ENCODE measurements around the gene SAPCD1.

Gene SAPCD1

DNA sequence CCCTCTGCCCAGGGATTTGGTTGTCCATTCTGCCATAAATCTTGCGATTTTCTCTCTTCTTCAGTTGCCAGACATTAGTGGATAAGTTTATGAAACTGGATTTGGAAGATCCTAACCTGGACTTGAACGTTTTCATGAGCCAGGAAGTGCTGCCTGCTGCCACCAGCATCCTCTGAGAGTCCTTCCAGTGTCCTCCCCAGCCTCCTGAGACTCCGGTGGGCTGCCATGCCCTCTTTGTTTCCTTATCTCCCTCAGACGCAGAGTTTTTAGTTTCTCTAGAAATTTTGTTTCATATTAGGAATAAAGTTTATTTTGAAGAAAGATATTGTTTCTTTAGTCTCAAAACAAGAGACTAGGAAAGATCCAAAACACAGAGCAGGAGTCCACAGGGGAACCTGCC lies at the start of gene SAPCD1:
Gene SAPCD1, plus strand, starts transcription at position 301 of the 400 bp plus-strand sequence. CDS start 399 bp downstream, outside the sequence.
- H3K27me3 ChIP-seq (ENCODE audit: insufficient read depth, low read length): no peaks in the 10 kb centered on the region
- no peaks in the 10 kb centered on the region for H3K79me2 ChIP-seq (ENCODE audit: control insufficient read depth, insufficient read depth, low read length, unreplicated experiment)
- H3K4me3 ChIP-seq (ENCODE audit: low read depth, low read length): no peak within 1 kb of the TSS
- peaks cover 6% of the 10 kb centered on the region for H3K4me1 ChIP-seq (ENCODE audit: control insufficient read depth, insufficient read depth, low read length, unreplicated experiment)
- no peak within 1 kb of the TSS for H3K27ac ChIP-seq (ENCODE audit: low read depth, low read length)
- H2AFZ ChIP-seq (ENCODE audit: low read length, unreplicated experiment): no peak within 1 kb of the TSS
- H3K36me3 ChIP-seq (ENCODE audit: insufficient read depth, low read length): no peaks in the 10 kb centered on the region

DNA sequence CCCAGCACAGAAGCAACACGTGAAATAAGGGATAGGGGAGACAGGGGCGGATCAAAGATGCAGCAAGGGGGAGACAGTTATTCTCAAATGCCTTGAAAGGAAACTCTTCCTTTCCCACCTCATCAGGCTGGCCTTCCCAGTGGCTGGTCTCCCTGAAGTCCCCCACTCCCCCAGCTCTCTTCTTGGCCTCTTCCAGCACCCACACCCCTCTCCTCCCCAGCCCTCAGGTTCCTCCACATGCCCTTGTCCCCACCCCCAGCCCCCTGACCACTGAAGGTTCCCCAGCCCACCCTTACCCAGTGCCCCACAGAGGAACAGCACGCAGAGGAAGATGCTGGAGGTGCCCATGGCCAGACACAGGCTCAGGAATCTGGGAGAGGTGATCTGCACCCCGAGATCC lies 49.0 kb upstream of the SAPCD1 start:
- H3K4me1 ChIP-seq (ENCODE audit: control insufficient read depth, insufficient read depth, low read length, unreplicated experiment): no peaks in the 10 kb centered on the region
- H3K4me3 ChIP-seq (ENCODE audit: low read depth, low read length): no peak overlapping the region
- no peak overlapping the region for H2AFZ ChIP-seq (ENCODE audit: low read length, unreplicated experiment)
- H3K27ac ChIP-seq (ENCODE audit: low read depth, low read length): no peak overlapping the region
- no peaks in the 10 kb centered on the region for H3K79me2 ChIP-seq (ENCODE audit: control insufficient read depth, insufficient read depth, low read length, unreplicated experiment)
- no peaks in the 10 kb centered on the region for H3K27me3 ChIP-seq (ENCODE audit: insufficient read depth, low read length)
- no peaks in the 10 kb centered on the region for H3K36me3 ChIP-seq (ENCODE audit: insufficient read depth, low read length)

DNA sequence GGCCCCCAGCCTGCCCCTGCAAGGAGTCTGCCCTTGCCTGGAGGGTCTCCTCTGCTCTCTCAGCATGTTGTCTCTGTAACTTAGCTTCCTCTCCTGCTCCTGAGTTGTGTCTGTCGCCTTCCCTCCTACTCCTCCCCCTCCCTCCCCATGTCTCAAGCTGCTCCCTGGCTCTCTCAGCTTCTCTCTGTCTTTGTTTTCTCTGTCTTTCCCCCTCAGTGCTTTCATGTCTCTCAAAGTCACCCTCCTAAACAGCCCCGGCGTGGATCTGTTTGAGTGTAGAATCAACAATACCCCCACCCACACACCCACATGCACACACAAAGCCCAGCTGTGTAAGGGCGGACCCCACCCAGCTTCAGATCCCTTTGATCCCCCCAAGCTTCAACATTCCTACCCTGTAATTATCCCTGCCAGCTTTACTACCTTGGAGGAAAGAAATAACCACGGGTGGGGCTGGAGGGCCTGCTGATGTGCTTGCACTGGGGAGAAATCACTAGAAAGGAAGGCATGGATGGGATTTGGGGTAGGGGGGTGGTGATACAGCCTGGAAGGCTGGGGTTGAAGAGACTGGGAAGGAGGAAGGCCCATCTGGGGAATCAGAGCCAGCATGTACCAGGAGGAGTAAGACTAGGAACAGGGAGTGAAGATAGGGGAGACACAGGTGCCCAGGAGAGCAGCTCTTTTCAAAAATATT lies 48.3 kb upstream of the SAPCD1 start:
- Histone ChIP-seq H3K4me1 (ENCODE audit: control insufficient read depth, insufficient read depth, low read length, unreplicated experiment) (no peaks in the 10 kb centered on the region), H3K27ac (ENCODE audit: low read depth, low read length) (no peak overlapping the region), H2AFZ (ENCODE audit: low read length, unreplicated experiment) (no peak overlapping the region), H3K79me2 (ENCODE audit: control insufficient read depth, insufficient read depth, low read length, unreplicated experiment) (no peaks in the 10 kb centered on the region), H3K4me3 (ENCODE audit: low read depth, low read length) (no peak overlapping the region), H3K36me3 (ENCODE audit: insufficient read depth, low read length) (no peaks in the 10 kb centered on the region), H3K27me3 (ENCODE audit: insufficient read depth, low read length) (no peaks in the 10 kb centered on the region)

DNA sequence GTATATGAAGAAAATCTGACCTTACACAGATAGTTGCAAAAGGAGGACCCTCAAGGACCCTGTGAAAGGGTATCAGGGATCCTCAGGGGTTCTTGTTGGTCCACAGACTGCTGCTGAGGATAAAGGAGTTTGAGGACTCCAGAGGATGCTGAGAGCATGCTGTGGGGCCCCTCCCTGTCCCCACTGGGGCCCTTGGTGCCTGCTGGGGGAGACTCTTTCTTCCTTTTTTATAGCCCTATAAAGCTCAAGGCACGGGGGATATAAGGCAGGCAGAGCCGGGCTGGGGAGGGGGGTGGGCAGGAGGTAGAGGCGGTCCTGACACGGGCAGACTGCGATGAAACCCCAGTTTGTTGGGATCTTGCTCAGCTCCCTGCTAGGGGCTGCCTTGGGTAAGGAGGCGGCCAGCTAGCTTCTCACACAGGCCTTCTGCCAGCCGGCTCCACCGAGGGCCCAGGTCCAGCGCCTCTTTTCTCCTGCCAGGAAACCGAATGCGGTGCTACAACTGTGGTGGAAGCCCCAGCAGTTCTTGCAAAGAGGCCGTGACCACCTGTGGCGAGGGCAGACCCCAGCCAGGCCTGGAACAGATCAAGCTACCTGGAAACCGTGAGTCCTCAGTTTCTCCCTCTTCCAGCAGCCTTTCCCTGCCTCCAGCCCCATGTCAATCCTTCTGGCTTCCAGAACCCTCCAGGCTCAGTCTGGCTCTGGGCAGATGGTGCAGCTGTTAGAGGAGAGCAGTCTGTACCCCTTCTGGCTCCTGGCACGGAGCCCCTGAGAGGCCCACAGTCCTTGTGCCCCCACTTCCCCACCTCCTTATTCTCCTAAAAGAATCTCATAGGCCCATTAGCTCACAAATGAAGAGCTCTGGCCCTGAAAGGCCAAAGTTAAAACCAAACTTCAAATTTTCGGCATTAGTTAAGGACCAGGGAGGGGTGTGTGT lies 47.2 kb upstream of the SAPCD1 start, which contains the start of gene LY6G6D:
Gene LY6G6D, plus strand, starts transcription at position 327 of the 937 bp plus-strand sequence. Its CDS starts 8 bp downstream, at position 335.
- Histone ChIP-seq H3K27me3 (ENCODE audit: insufficient read depth, low read length) (no peaks in the 10 kb centered on the region), H3K36me3 (ENCODE audit: insufficient read depth, low read length) (no peaks in the 10 kb centered on the region), H2AFZ (ENCODE audit: low read length, unreplicated experiment) (no peak within 1 kb of the TSS), H3K27ac (ENCODE audit: low read depth, low read length) (no peak within 1 kb of the TSS), H3K4me1 (ENCODE audit: control insufficient read depth, insufficient read depth, low read length, unreplicated experiment) (no peaks in the 10 kb centered on the region), H3K79me2 (ENCODE audit: control insufficient read depth, insufficient read depth, low read length, unreplicated experiment) (no peaks in the 10 kb centered on the region), H3K4me3 (ENCODE audit: low read depth, low read length) (no peak within 1 kb of the TSS)

DNA sequence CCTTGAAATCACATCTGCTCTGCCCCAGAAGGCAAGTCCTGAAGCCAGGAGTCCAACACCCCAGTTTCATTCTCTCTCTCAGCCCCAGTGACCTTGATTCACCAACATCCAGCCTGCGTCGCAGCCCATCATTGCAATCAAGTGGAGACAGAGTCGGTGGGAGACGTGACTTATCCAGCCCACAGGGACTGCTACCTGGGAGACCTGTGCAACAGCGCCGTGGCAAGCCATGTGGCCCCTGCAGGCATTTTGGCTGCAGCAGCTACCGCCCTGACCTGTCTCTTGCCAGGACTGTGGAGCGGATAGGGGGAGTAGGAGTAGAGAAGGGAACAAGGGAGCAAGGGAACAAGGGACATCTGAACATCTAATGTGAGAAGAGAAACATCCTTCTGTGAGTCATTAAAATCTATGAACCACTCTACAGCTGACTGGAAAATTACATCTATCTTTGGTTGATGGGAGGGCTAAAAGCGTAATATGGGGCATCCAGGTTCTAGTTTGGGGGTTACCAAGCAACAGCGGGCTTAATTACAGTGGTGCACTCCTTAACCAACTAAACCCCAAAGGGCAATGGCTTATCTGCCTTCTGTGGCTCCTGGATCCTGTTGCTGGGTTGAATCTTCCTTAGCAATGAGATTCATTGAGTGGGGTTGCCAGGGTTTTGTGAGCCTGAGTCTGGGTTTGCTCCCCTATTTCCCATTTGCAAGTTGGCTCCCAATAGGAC lies 44.8 kb upstream of the SAPCD1 start:
- H2AFZ ChIP-seq (ENCODE audit: low read length, unreplicated experiment): no peak overlapping the region
- H3K36me3 ChIP-seq (ENCODE audit: insufficient read depth, low read length): no peaks in the 10 kb centered on the region
- no peak overlapping the region for H3K27ac ChIP-seq (ENCODE audit: low read depth, low read length)
- H3K27me3 ChIP-seq (ENCODE audit: insufficient read depth, low read length): no peaks in the 10 kb centered on the region
- no peak overlapping the region for H3K4me3 ChIP-seq (ENCODE audit: low read depth, low read length)
- no peaks in the 10 kb centered on the region for H3K79me2 ChIP-seq (ENCODE audit: control insufficient read depth, insufficient read depth, low read length, unreplicated experiment)
- H3K4me1 ChIP-seq (ENCODE audit: control insufficient read depth, insufficient read depth, low read length, unreplicated experiment): no peaks in the 10 kb centered on the region

DNA sequence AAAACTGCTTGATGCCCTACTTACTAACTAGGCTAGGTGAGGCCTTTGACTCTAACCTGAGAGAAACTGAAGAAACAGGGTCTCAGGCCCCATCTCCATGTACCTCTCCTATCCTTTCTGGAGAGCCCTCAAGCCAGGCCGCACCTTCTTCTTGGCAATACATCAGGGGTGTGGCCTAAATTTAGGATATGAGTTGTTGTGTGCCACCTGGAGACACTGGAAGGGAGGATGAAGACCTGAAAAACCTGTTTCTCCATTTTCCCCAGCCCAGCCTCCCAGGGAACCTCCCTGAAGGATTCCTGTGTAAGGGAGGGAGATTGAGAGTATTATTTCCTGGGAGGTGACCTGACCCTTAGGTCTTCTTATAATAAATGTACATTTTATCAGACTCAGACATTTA lies 44.2 kb upstream of the SAPCD1 start:
- Histone ChIP-seq H2AFZ (ENCODE audit: low read length, unreplicated experiment) (no peak overlapping the region), H3K79me2 (ENCODE audit: control insufficient read depth, insufficient read depth, low read length, unreplicated experiment) (no peaks in the 10 kb centered on the region), H3K4me3 (ENCODE audit: low read depth, low read length) (no peak overlapping the region), H3K4me1 (ENCODE audit: control insufficient read depth, insufficient read depth, low read length, unreplicated experiment) (no peaks in the 10 kb centered on the region), H3K36me3 (ENCODE audit: insufficient read depth, low read length) (no peaks in the 10 kb centered on the region), H3K27me3 (ENCODE audit: insufficient read depth, low read length) (no peaks in the 10 kb centered on the region), H3K27ac (ENCODE audit: low read depth, low read length) (no peak overlapping the region)

DNA sequence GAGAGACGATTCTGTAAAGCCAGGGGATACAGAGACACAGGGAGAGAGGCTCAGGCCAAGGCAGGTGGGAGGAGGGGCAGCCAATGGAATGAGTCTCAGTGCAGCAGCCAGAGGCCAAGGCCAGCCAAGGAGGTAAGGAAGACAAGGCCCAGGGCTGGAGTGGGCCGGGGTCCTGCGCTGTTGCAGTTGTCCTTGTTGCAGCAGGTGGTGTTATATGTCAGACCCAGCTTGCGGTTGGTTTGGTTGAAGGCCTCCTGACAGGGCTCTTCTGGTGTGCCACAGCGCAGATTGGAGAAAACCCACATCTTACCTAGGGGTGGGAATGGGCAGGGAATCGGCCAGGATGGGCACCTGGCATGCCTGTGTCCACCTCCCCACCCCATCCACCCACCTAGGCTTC lies 43.5 kb upstream of the SAPCD1 start:
- Histone ChIP-seq H3K79me2 (ENCODE audit: control insufficient read depth, insufficient read depth, low read length, unreplicated experiment) (no peaks in the 10 kb centered on the region), H3K4me3 (ENCODE audit: low read depth, low read length) (no peak overlapping the region), H3K27ac (ENCODE audit: low read depth, low read length) (no peak overlapping the region), H3K27me3 (ENCODE audit: insufficient read depth, low read length) (no peaks in the 10 kb centered on the region), H2AFZ (ENCODE audit: low read length, unreplicated experiment) (no peak overlapping the region), H3K4me1 (ENCODE audit: control insufficient read depth, insufficient read depth, low read length, unreplicated experiment) (no peaks in the 10 kb centered on the region), H3K36me3 (ENCODE audit: insufficient read depth, low read length) (no peaks in the 10 kb centered on the region)

DNA sequence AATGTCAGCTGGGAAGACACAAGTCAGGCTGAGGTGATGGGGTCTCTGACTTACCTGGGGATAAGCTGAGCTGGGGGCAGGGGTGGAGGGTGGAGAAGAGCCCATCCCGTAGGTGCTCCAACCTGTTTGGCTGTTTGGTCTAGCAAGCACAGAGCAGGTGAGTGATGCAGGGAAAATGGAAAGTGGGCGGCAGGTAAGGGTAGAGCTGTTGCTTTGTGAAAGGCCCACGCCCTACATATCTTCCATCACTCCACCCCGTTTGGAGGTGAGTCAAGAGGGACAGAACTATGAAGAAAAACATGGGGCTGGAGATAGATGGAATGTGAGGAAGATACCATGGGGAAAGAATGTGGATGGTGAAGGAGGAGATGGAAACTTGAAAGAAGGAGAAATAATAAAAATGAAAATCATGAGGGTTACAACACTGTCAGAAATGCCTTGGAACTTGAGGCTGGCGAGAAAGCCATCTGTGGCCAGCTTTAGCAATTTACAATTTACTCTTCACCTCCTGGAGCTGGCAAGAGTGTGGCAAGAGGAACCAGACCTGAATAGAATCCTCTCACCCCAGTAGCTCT lies 42.2 kb upstream of the SAPCD1 start:
- no peaks in the 10 kb centered on the region for H3K79me2 ChIP-seq (ENCODE audit: control insufficient read depth, insufficient read depth, low read length, unreplicated experiment)
- no peaks in the 10 kb centered on the region for H3K36me3 ChIP-seq (ENCODE audit: insufficient read depth, low read length)
- no peak overlapping the region for H2AFZ ChIP-seq (ENCODE audit: low read length, unreplicated experiment)
- H3K4me1 ChIP-seq (ENCODE audit: control insufficient read depth, insufficient read depth, low read length, unreplicated experiment): no peaks in the 10 kb centered on the region
- H3K4me3 ChIP-seq (ENCODE audit: low read depth, low read length): no peak overlapping the region
- no peak overlapping the region for H3K27ac ChIP-seq (ENCODE audit: low read depth, low read length)
- no peaks in the 10 kb centered on the region for H3K27me3 ChIP-seq (ENCODE audit: insufficient read depth, low read length)

DNA sequence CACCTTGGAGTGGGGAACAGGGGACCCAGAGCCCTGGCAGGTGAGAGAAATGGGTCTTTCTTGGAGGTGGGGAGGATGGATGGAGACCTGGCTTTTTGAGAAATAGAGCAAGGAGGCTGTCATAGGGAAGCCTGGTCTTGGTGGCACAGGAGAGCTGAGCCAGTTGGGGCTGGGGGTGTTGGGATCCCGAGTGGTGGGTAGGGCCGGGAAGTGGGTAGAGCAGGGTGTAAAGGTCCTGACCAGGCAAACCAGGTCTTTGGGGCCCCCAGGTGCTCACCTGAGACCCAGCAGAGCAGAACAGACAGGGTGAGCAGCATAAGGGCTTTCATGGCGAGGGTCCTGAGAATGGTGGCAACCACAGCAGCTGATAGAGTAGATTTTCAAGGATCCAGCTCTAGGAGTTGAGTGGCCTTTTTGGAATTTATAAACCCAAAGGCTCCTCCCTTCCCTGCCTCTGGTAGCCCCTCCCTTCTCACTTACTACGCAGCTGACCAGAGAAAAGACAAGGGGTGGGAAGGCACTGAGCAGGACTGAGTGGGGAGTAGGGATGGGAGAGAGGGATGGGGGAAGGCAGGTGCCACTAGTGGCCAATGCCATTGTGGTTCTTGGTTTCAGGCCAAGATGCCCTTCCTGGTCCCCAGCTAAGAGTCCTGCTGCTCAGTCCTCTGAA lies 41.0 kb upstream of the SAPCD1 start, which contains the start of gene LY6G6C:
Gene LY6G6C, minus strand, starts transcription at position 396 of the 670 bp plus-strand sequence. Its CDS starts 67 bp downstream, at position 329.
- Histone ChIP-seq H3K4me1 (ENCODE audit: control insufficient read depth, insufficient read depth, low read length, unreplicated experiment) (no peaks in the 10 kb centered on the region), H3K27ac (ENCODE audit: low read depth, low read length) (no peak within 1 kb of the TSS), H3K79me2 (ENCODE audit: control insufficient read depth, insufficient read depth, low read length, unreplicated experiment) (no peaks in the 10 kb centered on the region), H3K4me3 (ENCODE audit: low read depth, low read length) (no peak within 1 kb of the TSS), H3K27me3 (ENCODE audit: insufficient read depth, low read length) (no peaks in the 10 kb centered on the region), H2AFZ (ENCODE audit: low read length, unreplicated experiment) (no peak within 1 kb of the TSS), H3K36me3 (ENCODE audit: insufficient read depth, low read length) (no peaks in the 10 kb centered on the region)

DNA sequence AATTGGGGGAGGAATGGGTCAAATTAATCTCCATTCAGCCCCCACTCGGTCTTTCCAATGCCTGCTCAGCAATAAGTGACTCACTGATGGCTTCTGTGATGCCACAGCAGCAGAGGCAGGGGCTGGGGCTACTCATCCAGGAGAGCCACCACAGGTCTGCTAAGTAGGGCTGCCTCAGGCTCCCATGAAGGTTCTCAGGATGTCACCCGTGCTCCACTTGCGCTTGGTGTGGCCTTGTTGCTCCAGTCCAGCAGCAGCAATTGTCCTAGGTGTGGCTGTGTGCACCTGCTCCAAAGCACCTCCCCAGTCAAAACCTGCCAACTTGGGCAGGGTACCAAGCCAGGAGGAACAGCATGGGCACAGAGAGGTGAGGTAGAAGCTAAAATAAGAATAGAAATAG lies 40.3 kb upstream of the SAPCD1 start:
- H3K36me3 ChIP-seq (ENCODE audit: insufficient read depth, low read length): no peaks in the 10 kb centered on the region
- no peak overlapping the region for H3K27ac ChIP-seq (ENCODE audit: low read depth, low read length)
- no peak overlapping the region for H2AFZ ChIP-seq (ENCODE audit: low read length, unreplicated experiment)
- H3K4me3 ChIP-seq (ENCODE audit: low read depth, low read length): no peak overlapping the region
- no peaks in the 10 kb centered on the region for H3K4me1 ChIP-seq (ENCODE audit: control insufficient read depth, insufficient read depth, low read length, unreplicated experiment)
- H3K79me2 ChIP-seq (ENCODE audit: control insufficient read depth, insufficient read depth, low read length, unreplicated experiment): no peaks in the 10 kb centered on the region
- H3K27me3 ChIP-seq (ENCODE audit: insufficient read depth, low read length): no peaks in the 10 kb centered on the region
